Measurements from ENCODE around the gene NEURL1. TPM values are rescaled to one million over a fixed set of nuclear protein-coding genes. Genes with fewer than 3 reads are reported as not detected.

Gene NEURL1
- total RNA-seq, 6 experiments from 2014 or later: 0.06 to 0.46 (median 0.27) TPM

- Mint-ChIP-seq H3K27me3 (ENCODE audit: insufficient read depth) (peaks cover 2% of the 10 kb centered on the region), H3K4me1 (ENCODE audit: low read depth) (peaks cover 90% of the 10 kb centered on the region), H3K27ac (peak overlapping the region; percentile 92), H3K4me3 (peak overlapping the region; percentile 78), H3K9me3 (no peaks in the 10 kb centered on the region), H3K36me3 (ENCODE audit: low read depth) (peaks cover 55% of the 10 kb centered on the region)
- DNase-seq: no peak
- TF ChIP-seq, protein P1, sequence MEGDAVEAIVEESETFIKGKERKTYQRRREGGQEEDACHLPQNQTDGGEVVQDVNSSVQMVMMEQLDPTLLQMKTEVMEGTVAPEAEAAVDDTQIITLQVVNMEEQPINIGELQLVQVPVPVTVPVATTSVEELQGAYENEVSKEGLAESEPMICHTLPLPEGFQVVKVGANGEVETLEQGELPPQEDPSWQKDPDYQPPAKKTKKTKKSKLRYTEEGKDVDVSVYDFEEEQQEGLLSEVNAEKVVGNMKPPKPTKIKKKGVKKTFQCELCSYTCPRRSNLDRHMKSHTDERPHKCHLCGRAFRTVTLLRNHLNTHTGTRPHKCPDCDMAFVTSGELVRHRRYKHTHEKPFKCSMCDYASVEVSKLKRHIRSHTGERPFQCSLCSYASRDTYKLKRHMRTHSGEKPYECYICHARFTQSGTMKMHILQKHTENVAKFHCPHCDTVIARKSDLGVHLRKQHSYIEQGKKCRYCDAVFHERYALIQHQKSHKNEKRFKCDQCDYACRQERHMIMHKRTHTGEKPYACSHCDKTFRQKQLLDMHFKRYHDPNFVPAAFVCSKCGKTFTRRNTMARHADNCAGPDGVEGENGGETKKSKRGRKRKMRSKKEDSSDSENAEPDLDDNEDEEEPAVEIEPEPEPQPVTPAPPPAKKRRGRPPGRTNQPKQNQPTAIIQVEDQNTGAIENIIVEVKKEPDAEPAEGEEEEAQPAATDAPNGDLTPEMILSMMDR (IDR thresholded peaks at IDR 0.05): no peak
These were observed 145.4 kb downstream of the NEURL1 start for GRCh38 chr10:103638948-103639347.

DNA sequence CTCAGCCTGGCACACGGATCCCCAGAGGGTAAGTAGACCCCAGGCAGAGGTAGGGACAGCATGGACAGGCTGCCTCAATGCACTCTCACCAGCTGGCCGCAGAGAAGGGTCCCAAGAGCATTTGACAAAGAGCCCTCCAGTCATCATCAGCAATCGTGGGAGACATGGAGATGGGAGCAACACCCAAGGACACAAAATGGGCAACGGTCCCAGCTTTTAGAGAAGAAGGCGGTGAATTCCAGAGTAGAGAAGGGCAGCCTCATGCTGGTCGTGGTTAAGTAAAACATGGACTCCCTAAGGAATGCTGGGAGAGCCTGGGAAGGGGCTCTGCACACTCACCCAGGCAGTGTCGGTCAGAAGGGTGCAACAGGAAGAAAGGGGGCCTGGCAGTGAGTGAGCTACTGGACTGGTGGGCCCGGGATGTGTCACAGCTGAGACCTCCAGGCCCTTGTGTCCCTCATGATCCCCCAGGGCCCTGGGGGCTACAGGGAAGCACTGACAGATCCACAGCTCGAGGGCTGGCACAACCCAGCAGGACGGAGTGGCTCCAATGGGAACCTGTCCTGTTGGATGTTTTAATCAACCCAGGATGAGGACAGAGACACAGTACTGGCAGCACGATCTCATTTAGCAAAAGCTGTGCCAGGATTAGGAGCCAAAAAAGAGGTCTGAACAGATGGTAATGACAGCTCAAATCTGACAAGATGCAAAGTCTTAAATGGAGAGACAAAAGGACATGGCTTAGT, 147.1 kb downstream of the NEURL1 start:
- DNase-seq: no peak

DNA sequence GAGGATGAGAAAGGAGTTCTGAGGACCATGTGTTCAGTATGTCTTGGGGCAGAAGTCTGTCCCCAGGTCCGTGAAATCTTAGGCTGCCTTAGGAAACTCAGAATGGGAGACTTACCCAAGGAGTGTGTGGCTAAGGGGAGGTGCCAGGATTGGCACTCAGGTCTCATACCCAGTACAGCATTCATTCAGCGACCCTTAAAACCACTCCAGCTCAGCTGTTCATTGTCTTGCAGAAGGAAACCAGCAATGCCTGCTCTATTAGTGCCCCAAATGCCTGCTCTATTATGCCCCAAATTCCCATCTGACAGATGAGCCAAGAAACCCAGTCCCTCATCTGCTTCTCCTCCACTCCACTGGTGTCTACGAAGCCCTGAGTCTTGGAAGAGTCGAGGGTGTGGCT, 147.8 kb downstream of the NEURL1 start:
- peak overlapping the region; percentile 23 for H3K27ac Mint-ChIP-seq
- H3K4me1 Mint-ChIP-seq (ENCODE audit: low read depth): peaks cover 91% of the 10 kb centered on the region
- no peak for DNase-seq
- peaks cover 5% of the 10 kb centered on the region for H3K27me3 Mint-ChIP-seq (ENCODE audit: insufficient read depth)
- peaks cover 57% of the 10 kb centered on the region for H3K36me3 Mint-ChIP-seq (ENCODE audit: low read depth)
- H3K4me3 Mint-ChIP-seq: no peak overlapping the region
- TF ChIP-seq, protein P1 (IDR thresholded peaks at IDR 0.05): no peak
- H3K9me3 Mint-ChIP-seq: no peaks in the 10 kb centered on the region

More for the DNA sequence above, 147.1 kb downstream of the NEURL1 start:
- H3K9me3 Mint-ChIP-seq: no peaks in the 10 kb centered on the region
- peak overlapping the region; percentile 23 for H3K27ac Mint-ChIP-seq
- TF ChIP-seq, protein P1 (IDR thresholded peaks at IDR 0.05): no peak
- H3K27me3 Mint-ChIP-seq (ENCODE audit: insufficient read depth): peaks cover 5% of the 10 kb centered on the region
- peaks cover 91% of the 10 kb centered on the region for H3K4me1 Mint-ChIP-seq (ENCODE audit: low read depth)
- H3K4me3 Mint-ChIP-seq: no peak overlapping the region
- H3K36me3 Mint-ChIP-seq (ENCODE audit: low read depth): peaks cover 57% of the 10 kb centered on the region

Other genes starting within 250 kb of the NEURL1 start
- under 1 TPM in 1 of 6 experiments, not detected in 5; 0.14 TPM for gene RPEL1, start 247.8 kb upstream of the NEURL1 start, total RNA-seq (2021; fragmentation: NEBNext Ultra II Directional; extraction: Animal tissue kit (Norgen Biotek cat#: 25700))
- gene INA, start 216.6 kb upstream of the NEURL1 start, total RNA-seq (2021; fragmentation: NEBNext Ultra II Directional; extraction: Animal tissue kit (Norgen Biotek cat#: 25700)): 1 to 10 TPM in 2 of 6 experiments, under 1 TPM in 3, not detected in 1; 0.06 to 1.3 (median 0.10) TPM
- 1 to 10 TPM; 7.4 to 9.2 (median 8.4) TPM for gene PCGF6, start 142.6 kb upstream of the NEURL1 start, total RNA-seq (2021; fragmentation: NEBNext Ultra II Directional; extraction: Animal tissue kit (Norgen Biotek cat#: 25700))
- 1 to 10 TPM; 2.7 to 4.0 (median 3.8) TPM for gene TAF5, start 125.7 kb upstream of the NEURL1 start, total RNA-seq (2021; fragmentation: NEBNext Ultra II Directional; extraction: Animal tissue kit (Norgen Biotek cat#: 25700))
- 100 to 1,000 TPM; 397 to 452 (median 442) TPM for gene ATP5MK, start 97.2 kb upstream of the NEURL1 start, total RNA-seq (2021; fragmentation: NEBNext Ultra II Directional; extraction: Animal tissue kit (Norgen Biotek cat#: 25700))
- 10 to 100 TPM; 30.8 to 38.4 (median 32.1) TPM for gene PDCD11, start 97.1 kb upstream of the NEURL1 start, total RNA-seq (2021; fragmentation: NEBNext Ultra II Directional; extraction: Animal tissue kit (Norgen Biotek cat#: 25700))
- 10 to 100 TPM; 41.0 to 46.0 (median 45.1) TPM for gene CALHM2, start 41.3 kb upstream of the NEURL1 start, total RNA-seq (2021; fragmentation: NEBNext Ultra II Directional; extraction: Animal tissue kit (Norgen Biotek cat#: 25700))
- gene CALHM1, start 34.8 kb upstream of the NEURL1 start, total RNA-seq (2021; fragmentation: NEBNext Ultra II Directional; extraction: Animal tissue kit (Norgen Biotek cat#: 25700)): not detected
- gene CALHM3, start 14.5 kb upstream of the NEURL1 start, total RNA-seq (2021; fragmentation: NEBNext Ultra II Directional; extraction: Animal tissue kit (Norgen Biotek cat#: 25700)): under 1 TPM in 1 of 6 experiments, not detected in 5; 0.09 TPM